ENCODE measurements around the gene OTULINL.

GRCh38 chr5:14660833-14661232 is 79.2 kb downstream of the OTULINL start:
- TF ChIP-seq HDGF (IDR thresholded peaks at IDR 0.05; ENCODE audit: borderline replicate concordance), result no peak
- no peak for TF ChIP-seq SUZ12 (IDR thresholded peaks at IDR 0.05)
- no peak for TF ChIP-seq L3MBTL2 (conservative IDR thresholded peaks at IDR 0.05)
- TF ChIP-seq FOXA1 (IDR thresholded peaks at IDR 0.05), result no peak
- TF ChIP-seq ELF4 (IDR thresholded peaks at IDR 0.05), result no peak
- TF ChIP-seq SP1 (IDR thresholded peaks at IDR 0.05), result no peak
- no peak for TF ChIP-seq PKNOX1 (IDR thresholded peaks at IDR 0.05)
- TF ChIP-seq TARDBP (IDR thresholded peaks at IDR 0.05), result no peak
- TF ChIP-seq BHLHE40 (IDR thresholded peaks at IDR 0.05; ENCODE audit: borderline replicate concordance), result no peak
- TF ChIP-seq ARNT (IDR thresholded peaks at IDR 0.05), result no peak
- no peak for TF ChIP-seq FOXK2 (IDR thresholded peaks at IDR 0.05)
- TF ChIP-seq NFRKB (IDR thresholded peaks at IDR 0.05), result no peak
- no peak for TF ChIP-seq CTBP1 (IDR thresholded peaks at IDR 0.05; ENCODE audit: borderline replicate concordance)
- no peak for TF ChIP-seq LEF1 (IDR thresholded peaks at IDR 0.05; ENCODE audit: borderline replicate concordance)

All from HEK293T (cell line).